G401.6 (cell line): ENCODE results near the gene CRPPA.
"Not testable (repeated sequence)": the region's sequence is repeated elsewhere in the genome, so short reads cannot be mapped to it uniquely, and the experiment has no call there.

Source experiments
- FAIRE-seq: peaks from 2 replicates; lab custom pipeline; 2012; peaks lifted over from hg19 to GRCh38; lab: Jason Lieb, UNC

Gene CRPPA

DNA sequence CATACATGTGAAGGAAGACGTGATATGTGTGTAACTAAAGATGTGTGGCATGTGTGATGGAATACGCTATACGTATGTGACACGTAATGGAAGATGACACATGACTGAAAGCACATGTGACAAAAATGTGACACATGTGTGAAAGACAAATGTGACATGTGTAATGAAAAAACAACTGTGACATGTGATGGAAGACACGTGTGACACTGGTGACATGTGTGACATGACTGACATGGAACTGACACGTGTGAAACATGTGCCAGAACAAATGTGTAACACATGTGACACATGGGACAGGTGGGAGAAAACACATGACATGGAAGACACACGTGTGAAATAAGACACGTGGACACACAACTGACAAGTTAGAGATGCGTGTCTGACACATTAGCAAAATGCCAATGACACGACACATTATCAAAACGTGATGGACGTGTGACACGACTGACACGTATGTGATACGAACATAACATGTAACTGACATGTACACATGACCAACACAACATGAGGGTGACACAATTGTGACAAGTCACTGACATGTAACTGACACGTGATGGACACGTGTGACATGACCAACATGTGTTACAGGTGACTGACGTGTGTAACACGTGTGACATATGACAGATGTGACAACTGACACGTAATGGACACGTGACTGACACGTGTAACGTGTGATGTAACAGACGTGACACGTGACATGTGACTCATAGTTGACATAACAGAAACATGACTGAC is 24.4 kb downstream of the CRPPA start:
- no peak for FAIRE-seq

DNA sequence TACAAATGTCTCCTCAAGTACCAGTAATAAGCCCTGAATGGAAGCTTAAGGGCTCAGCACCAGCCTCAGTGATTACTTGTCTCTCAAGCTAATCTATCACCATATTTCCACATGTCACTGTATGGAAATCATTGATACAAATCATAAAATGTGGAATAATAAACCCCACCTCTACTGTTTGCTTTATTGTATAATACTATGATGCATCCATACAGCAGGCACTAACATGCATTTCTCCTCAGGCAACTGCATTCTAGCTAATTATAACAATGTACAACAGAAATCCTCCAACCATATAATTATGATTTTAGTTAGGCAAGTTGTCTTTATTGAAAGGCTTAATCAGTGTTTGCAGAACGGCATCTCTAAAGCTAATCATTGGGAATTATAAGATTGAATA is 26.2 kb downstream of the CRPPA start:
- FAIRE-seq: no peak

GRCh38 chr7:16393862-16394422 is 27.4 kb downstream of the CRPPA start:
- no peak for FAIRE-seq

DNA sequence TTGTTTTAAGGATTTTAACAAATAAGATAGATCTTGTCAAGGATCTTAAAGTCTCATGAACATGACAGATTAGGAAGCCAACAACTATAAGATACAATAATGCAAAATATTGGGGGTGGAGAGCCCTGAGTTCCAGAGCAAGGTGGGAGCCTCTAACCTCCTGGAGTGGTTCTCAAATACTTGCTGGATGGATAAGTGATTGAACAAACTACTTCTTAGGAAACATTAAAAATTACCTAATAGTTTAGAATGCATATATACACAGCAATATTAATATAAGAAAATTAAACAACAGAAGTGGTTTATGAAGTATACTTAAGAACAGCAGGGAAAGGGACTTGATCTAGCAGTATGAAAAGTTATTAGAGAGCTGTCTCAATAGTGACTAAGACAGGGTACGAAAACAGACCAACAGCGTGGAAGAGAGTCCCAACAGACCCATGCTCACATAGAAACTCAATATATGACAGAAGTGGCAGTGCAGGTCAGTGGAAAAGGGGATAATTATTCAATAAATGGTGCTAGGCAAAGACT is 28.3 kb downstream of the CRPPA start:
- no peak for FAIRE-seq

- not testable (repeated sequence) for FAIRE-seq
These were observed 37.6 kb downstream of the CRPPA start for GRCh38 chr7:16383786-16384185.

GRCh38 chr7:16383103-16383502 is 38.2 kb downstream of the CRPPA start:
- not testable (repeated sequence) for FAIRE-seq
